K562 (cell line): ENCODE data around the gene MGAT4D. TPM values are rescaled to one million over a fixed set of nuclear protein-coding genes. Genes with fewer than 3 reads are reported as not detected.

ENCODE experiments used
- BMI1 ChIP-seq: fragments of 150-350 bp; IDR thresholded peaks from 2 replicates; pipeline ENCODE4 v1.6.1; 2014; ENCODE audit warnings: low read length
- CAMTA2 ChIP-seq: fragments of 250-450 bp; sonication (Bioruptor Pico); conservative IDR thresholded peaks from 2 replicates; pipeline ENCODE4 v1.5.1; 2022
- COPS2 ChIP-seq: fragments of 450-650 bp; conservative IDR thresholded peaks from 2 replicates; pipeline ENCODE4 v1.6.1; 2016; ENCODE audit warnings: mild to moderate bottlenecking, moderate library complexity
- IRF2 ChIP-seq: sonication (generic); formaldehyde crosslinking; IDR thresholded peaks from 2 replicates; pipeline ENCODE4 v1.8.1; 2022; ENCODE audit warnings: mild to moderate bottlenecking, missing genetic modification reagents
- JUND ChIP-seq, 2 experiments: IDR thresholded peaks; 2 replicates in 1 of 2; 3 replicates in 1 of 2; pipeline ENCODE4 v1.6.1; 2011; ENCODE audit warnings: borderline replicate concordance in 2 of 2, low read depth in 2 of 2, low read length in 2 of 2, improper control_type of control experiment in 1 of 2, missing biosample characterization in 1 of 2, missing genetic modification characterization in 1 of 2, missing genetic modification reagents in 1 of 2
- POLR2AphosphoS5 ChIP-seq: IDR thresholded peaks from 2 replicates; pipeline ENCODE4 v1.6.1; 2011; ENCODE audit warnings: mild to moderate bottlenecking, low read depth, low read length, moderate library complexity; ENCODE audit not compliant: control insufficient read depth, insufficient read depth
- POLR3A ChIP-seq: IDR thresholded peaks from 2 replicates; pipeline ENCODE4 v1.6.1; 2011; ENCODE audit warnings: borderline replicate concordance, mild to moderate bottlenecking, moderate library complexity; ENCODE audit not compliant: insufficient read length, insufficient read depth; ENCODE audit errors: extremely low read depth
- PTRF ChIP-seq: fragments of 450-650 bp; IDR thresholded peaks from 2 replicates; pipeline ENCODE4 v1.6.1; 2016; ENCODE audit warnings: mild to moderate bottlenecking, missing genetic modification characterization, missing compliant biosample characterization
- RCOR1 ChIP-seq, 2 experiments: IDR thresholded peaks; 2 replicates each; pipeline ENCODE4 v1.6.1; 2012; ENCODE audit warnings: low read depth in 2 of 2, low read length in 2 of 2, borderline replicate concordance in 1 of 2, improper control_type of control experiment in 1 of 2
- SLC30A9 ChIP-seq: fragments of 250-450 bp; sonication (Bioruptor Pico); IDR thresholded peaks from 2 replicates; pipeline ENCODE4 v1.8.0; 2022; ENCODE audit warnings: mild to moderate bottlenecking, moderate library complexity
- VEZF1 ChIP-seq: fragments of 200-800 bp; sonication (Bioruptor generic); IDR thresholded peaks from 2 replicates; pipeline ENCODE4 v1.6.1; 2017; ENCODE audit warnings: missing genetic modification characterization, missing compliant biosample characterization
- ZNF212 ChIP-seq: fragments of 450-650 bp; formaldehyde crosslinking; IDR thresholded peaks from 2 replicates; pipeline ENCODE4 v1.4.0; 2020; ENCODE audit warnings: mild to moderate bottlenecking
- ZNF217 ChIP-seq: sonication (generic); formaldehyde crosslinking; IDR thresholded peaks from 2 replicates; pipeline ENCODE4 v1.8.0; 2022; ENCODE audit warnings: mild to moderate bottlenecking, missing genetic modification reagents
- ZNF24 ChIP-seq: fragments of 450-650 bp; IDR thresholded peaks from 2 replicates; pipeline ENCODE4 v1.6.1; 2016
- ZNF780A ChIP-seq: fragments of 250-450 bp; sonication (Bioruptor Pico); IDR thresholded peaks from 2 replicates; pipeline ENCODE4 v1.5.0; 2021; ENCODE audit warnings: mild to moderate bottlenecking
- ZNF79 ChIP-seq: fragments of 250-450 bp; sonication (Bioruptor Pico); IDR thresholded peaks from 2 replicates; pipeline ENCODE4 v1.4.0; 2020; ENCODE audit warnings: low read depth, mild to moderate bottlenecking, moderate library complexity
- polyA plus RNA-seq, 8 experiments: library from polyadenylated mRNA; depleted of rRNA in 4 of 8; stranded (reverse) in 5 of 8; unstranded in 3 of 8; fragments of >200 nt; fragmentation: Nextera tagmentation in 2 of 8; fragmentation: Illumina TruSeq in 1 of 8; extraction: Ambion mirVana in 2 of 8; extraction: Trizol in 1 of 8; gene quantifications; 2 replicates each; pipeline versions ENCODE4 v1.2.1 to v1.2.3, GENCODE V29; 2011 to 2014; ENCODE audit warnings: inconsistent platforms in 1 of 8, missing spikeins in 1 of 8
- total RNA-seq, 7 experiments: library from RNA; depleted of rRNA in 6 of 7; stranded (reverse); fragments of >200 nt in 6 of 7; fragmentation: Illumina TruSeq in 2 of 7; extraction: Trizol in 2 of 7; gene quantifications; 2 replicates each; pipeline versions ENCODE4 v1.2.1 to v1.2.3, GENCODE V29; 2011 to 2021; ENCODE audit warnings: low replicate concordance in 1 of 7
- TF ChIP-seq, protein P1 (sequence below): fragments of 450-650 bp; IDR thresholded peaks from 2 replicates; pipeline ENCODE4 v1.6.1; 2016; ENCODE audit warnings: low read depth, mild to moderate bottlenecking, moderate library complexity
- TF ChIP-seq, protein P2 (sequence below): sonication (generic); formaldehyde crosslinking; IDR thresholded peaks from 2 replicates; pipeline ENCODE4 v1.9.0; 2022; ENCODE audit warnings: mild to moderate bottlenecking, missing genetic modification reagents
- TF ChIP-seq, protein P3 (sequence below), 3 experiments: IDR thresholded peaks in 2 of 3; conservative IDR thresholded peaks in 1 of 3; 2 replicates each; pipeline ENCODE4 v1.5.1; 2011 to 2012; ENCODE audit warnings: low read length in 3 of 3, mild to moderate bottlenecking in 3 of 3, control low read depth in 2 of 3, improper control_type of control experiment in 1 of 3, inconsistent platforms in 1 of 3, low read depth in 1 of 3, mixed read lengths in 1 of 3, moderate library complexity in 1 of 3; ENCODE audit not compliant: insufficient read depth in 2 of 3
- TF ChIP-seq, protein P4 (sequence below): sonication (generic); formaldehyde crosslinking; IDR thresholded peaks from 2 replicates; pipeline ENCODE4 v1.8.1; 2023; ENCODE audit warnings: mild to moderate bottlenecking, missing genetic modification reagents

Gene MGAT4D
- total and polyA plus RNA-seq, 9 of the 15 experiments (the other 6 are each of a cell fraction or from before 2014, with no cell fraction given) = not detected

DNA sequence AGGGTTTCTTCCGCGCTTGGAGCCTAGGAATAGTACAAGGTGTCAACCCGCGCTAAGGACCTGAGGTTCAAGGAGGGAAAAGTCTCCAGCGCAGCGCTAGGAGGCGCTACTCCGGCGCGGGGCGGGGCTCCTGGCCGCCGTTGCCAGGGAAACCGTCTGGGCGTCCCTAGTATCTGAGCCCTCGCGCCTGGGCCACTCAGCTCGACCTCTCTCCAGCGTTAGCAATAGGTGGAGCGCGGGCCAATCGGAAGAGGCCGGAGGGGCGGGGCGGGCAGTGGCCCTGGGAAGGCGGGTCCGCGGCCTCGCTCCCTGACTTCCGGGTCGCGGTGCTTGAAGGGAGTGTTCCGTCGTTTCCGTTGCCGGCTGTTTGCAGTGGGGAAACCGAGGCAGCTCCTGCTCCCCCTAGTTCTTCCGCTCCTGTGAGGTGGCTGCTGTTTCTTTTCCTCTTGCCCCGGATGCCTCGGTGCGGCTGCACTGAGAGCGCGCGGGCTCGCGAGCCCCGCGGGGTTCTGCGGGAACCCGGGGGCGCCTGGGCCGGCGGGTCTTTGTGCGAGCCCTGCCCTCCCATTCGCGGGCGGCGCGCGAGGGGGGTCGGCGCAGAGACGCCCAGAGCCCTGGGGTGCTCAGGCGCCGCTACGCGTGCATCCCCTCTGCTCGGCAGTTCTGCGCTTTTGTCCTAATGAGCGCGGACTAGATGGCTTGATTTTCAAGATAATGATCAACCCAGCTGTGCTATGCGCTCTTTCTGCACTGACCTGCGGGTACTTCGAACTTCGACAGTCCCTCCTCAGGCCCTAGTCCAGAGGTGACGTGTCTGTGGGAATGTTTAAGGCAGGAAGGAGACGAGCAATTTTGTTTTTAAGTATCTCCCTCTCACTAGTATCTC is 26.0 kb upstream of the MGAT4D start, which contains the start of gene ELMOD2 (continued):
- peak; percentile 61; the same call in 1 of the 2 replicates for TF ChIP-seq POLR2AphosphoS5
- no peak for TF ChIP-seq ZNF217
- TF ChIP-seq PTRF (tag) = no peak
- TF ChIP-seq, protein P1, sequence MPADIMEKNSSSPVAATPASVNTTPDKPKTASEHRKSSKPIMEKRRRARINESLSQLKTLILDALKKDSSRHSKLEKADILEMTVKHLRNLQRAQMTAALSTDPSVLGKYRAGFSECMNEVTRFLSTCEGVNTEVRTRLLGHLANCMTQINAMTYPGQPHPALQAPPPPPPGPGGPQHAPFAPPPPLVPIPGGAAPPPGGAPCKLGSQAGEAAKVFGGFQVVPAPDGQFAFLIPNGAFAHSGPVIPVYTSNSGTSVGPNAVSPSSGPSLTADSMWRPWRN = no peak
- no peak for TF ChIP-seq ZNF24
- TF ChIP-seq POLR3A = no peak
- no peak for TF ChIP-seq ZNF212 (CRISPR knock-in tag)
- no peak; a peak in 1 of 4 replicates for TF ChIP-seq RCOR1 (IDR thresholded peaks at IDR 0.05; ENCODE audit: borderline replicate concordance in 1 of 2, low read depth in 2 of 2, low read length in 2 of 2)
- TF ChIP-seq IRF2 (CRISPR knock-in tag) = no peak
- TF ChIP-seq JUND (IDR thresholded peaks at IDR 0.05; ENCODE audit: borderline replicate concordance, low read depth, low read length) = no peak
- TF ChIP-seq JUND (tag; IDR thresholded peaks at IDR 0.05; ENCODE audit: borderline replicate concordance, low read depth, low read length) = 0 out of 3 replicates have a peak, but pooled peaks have one; percentile 25
- no peak for TF ChIP-seq SLC30A9 (CRISPR knock-in tag)
- peak; percentile 73 for TF ChIP-seq VEZF1
- TF ChIP-seq ZNF780A (CRISPR knock-in tag) = no peak
- TF ChIP-seq ZNF79 (CRISPR knock-in tag) = no peak
- peak; percentile 81 for TF ChIP-seq BMI1
- TF ChIP-seq, protein P2, sequence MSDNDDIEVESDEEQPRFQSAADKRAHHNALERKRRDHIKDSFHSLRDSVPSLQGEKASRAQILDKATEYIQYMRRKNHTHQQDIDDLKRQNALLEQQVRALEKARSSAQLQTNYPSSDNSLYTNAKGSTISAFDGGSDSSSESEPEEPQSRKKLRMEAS (CRISPR knock-in tag) = peak; percentile 48; the same call in 1 of the 2 replicates
- TF ChIP-seq COPS2 = no peak
- TF ChIP-seq, protein P3, sequence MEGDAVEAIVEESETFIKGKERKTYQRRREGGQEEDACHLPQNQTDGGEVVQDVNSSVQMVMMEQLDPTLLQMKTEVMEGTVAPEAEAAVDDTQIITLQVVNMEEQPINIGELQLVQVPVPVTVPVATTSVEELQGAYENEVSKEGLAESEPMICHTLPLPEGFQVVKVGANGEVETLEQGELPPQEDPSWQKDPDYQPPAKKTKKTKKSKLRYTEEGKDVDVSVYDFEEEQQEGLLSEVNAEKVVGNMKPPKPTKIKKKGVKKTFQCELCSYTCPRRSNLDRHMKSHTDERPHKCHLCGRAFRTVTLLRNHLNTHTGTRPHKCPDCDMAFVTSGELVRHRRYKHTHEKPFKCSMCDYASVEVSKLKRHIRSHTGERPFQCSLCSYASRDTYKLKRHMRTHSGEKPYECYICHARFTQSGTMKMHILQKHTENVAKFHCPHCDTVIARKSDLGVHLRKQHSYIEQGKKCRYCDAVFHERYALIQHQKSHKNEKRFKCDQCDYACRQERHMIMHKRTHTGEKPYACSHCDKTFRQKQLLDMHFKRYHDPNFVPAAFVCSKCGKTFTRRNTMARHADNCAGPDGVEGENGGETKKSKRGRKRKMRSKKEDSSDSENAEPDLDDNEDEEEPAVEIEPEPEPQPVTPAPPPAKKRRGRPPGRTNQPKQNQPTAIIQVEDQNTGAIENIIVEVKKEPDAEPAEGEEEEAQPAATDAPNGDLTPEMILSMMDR (IDR thresholded peaks at IDR 0.05 in 2 of 3, conservative IDR thresholded peaks at IDR 0.05 in 1 of 3; ENCODE audit: insufficient read depth in 2 of 3, low read depth in 1 of 3, low read length in 3 of 3) = peak; percentile 80 to 94 (median 87)
- no peak for TF ChIP-seq CAMTA2 (CRISPR knock-in tag)
- TF ChIP-seq, protein P4, sequence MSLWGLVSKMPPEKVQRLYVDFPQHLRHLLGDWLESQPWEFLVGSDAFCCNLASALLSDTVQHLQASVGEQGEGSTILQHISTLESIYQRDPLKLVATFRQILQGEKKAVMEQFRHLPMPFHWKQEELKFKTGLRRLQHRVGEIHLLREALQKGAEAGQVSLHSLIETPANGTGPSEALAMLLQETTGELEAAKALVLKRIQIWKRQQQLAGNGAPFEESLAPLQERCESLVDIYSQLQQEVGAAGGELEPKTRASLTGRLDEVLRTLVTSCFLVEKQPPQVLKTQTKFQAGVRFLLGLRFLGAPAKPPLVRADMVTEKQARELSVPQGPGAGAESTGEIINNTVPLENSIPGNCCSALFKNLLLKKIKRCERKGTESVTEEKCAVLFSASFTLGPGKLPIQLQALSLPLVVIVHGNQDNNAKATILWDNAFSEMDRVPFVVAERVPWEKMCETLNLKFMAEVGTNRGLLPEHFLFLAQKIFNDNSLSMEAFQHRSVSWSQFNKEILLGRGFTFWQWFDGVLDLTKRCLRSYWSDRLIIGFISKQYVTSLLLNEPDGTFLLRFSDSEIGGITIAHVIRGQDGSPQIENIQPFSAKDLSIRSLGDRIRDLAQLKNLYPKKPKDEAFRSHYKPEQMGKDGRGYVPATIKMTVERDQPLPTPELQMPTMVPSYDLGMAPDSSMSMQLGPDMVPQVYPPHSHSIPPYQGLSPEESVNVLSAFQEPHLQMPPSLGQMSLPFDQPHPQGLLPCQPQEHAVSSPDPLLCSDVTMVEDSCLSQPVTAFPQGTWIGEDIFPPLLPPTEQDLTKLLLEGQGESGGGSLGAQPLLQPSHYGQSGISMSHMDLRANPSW (CRISPR knock-in tag) = no peak
